ENCODE results near the gene KCNC3. TPM values are rescaled to one million over a fixed set of nuclear protein-coding genes. Genes with fewer than 3 reads are reported as not detected.

KCNC3 gene
- total and polyA plus RNA-seq, 10 of the 15 experiments (the other 5 are each of a cell fraction or from before 2014, with no cell fraction given), result 0.08 to 3.8 (median 0.44) TPM; not detected in 2

DNA sequence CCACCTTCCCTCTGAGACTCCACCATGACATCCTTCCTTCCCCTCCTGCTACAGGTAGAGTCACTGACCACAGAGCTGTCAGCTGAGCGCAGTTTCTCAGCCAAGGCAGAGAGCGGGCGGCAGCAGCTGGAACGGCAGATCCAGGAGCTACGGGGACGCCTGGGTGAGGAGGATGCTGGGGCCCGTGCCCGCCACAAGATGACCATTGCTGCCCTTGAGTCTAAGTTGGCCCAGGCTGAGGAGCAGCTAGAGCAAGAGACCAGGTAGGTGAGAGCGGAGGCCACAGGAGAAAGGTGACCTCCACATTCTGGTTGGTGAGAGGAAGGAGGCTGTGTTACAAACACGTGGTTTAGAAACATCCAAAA is 27.6 kb downstream of the KCNC3 start (continued):
- TF ChIP-seq, protein P1, sequence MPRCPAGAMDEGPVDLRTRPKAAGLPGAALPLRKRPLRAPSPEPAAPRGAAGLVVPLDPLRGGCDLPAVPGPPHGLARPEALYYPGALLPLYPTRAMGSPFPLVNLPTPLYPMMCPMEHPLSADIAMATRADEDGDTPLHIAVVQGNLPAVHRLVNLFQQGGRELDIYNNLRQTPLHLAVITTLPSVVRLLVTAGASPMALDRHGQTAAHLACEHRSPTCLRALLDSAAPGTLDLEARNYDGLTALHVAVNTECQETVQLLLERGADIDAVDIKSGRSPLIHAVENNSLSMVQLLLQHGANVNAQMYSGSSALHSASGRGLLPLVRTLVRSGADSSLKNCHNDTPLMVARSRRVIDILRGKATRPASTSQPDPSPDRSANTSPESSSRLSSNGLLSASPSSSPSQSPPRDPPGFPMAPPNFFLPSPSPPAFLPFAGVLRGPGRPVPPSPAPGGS (IDR thresholded peaks at IDR 0.05; ENCODE audit: borderline replicate concordance, insufficient read depth, low read depth, low read length, poor library complexity, severe bottlenecking), result no peak
- TF ChIP-seq KLF5 (IDR thresholded peaks at IDR 0.05; ENCODE audit: partially characterized antibody) (no peak), CHD2 (IDR thresholded peaks at IDR 0.05; ENCODE audit: borderline replicate concordance, low read depth, low read length) (no peak), ZSCAN29 (IDR thresholded peaks at IDR 0.05) (no peak), CBFB (IDR thresholded peaks at IDR 0.05; ENCODE audit: low read depth) (no peak), CBX3 (IDR thresholded peaks at IDR 0.05; ENCODE audit: borderline replicate concordance, low read depth) (no peak), YY1 (IDR thresholded peaks at IDR 0.05; ENCODE audit: low read depth, low read length) (no peak), DPF2 (IDR thresholded peaks at IDR 0.05) (no peak), BMI1 (IDR thresholded peaks at IDR 0.05; ENCODE audit: borderline replicate concordance) (no peak), LARP7 (IDR thresholded peaks at IDR 0.05) (no peak)
- TF ChIP-seq, protein P2, sequence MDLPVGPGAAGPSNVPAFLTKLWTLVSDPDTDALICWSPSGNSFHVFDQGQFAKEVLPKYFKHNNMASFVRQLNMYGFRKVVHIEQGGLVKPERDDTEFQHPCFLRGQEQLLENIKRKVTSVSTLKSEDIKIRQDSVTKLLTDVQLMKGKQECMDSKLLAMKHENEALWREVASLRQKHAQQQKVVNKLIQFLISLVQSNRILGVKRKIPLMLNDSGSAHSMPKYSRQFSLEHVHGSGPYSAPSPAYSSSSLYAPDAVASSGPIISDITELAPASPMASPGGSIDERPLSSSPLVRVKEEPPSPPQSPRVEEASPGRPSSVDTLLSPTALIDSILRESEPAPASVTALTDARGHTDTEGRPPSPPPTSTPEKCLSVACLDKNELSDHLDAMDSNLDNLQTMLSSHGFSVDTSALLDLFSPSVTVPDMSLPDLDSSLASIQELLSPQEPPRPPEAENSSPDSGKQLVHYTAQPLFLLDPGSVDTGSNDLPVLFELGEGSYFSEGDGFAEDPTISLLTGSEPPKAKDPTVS (IDR thresholded peaks at IDR 0.05; ENCODE audit: low read depth, low read length), result no peak
- TF ChIP-seq, protein P3, sequence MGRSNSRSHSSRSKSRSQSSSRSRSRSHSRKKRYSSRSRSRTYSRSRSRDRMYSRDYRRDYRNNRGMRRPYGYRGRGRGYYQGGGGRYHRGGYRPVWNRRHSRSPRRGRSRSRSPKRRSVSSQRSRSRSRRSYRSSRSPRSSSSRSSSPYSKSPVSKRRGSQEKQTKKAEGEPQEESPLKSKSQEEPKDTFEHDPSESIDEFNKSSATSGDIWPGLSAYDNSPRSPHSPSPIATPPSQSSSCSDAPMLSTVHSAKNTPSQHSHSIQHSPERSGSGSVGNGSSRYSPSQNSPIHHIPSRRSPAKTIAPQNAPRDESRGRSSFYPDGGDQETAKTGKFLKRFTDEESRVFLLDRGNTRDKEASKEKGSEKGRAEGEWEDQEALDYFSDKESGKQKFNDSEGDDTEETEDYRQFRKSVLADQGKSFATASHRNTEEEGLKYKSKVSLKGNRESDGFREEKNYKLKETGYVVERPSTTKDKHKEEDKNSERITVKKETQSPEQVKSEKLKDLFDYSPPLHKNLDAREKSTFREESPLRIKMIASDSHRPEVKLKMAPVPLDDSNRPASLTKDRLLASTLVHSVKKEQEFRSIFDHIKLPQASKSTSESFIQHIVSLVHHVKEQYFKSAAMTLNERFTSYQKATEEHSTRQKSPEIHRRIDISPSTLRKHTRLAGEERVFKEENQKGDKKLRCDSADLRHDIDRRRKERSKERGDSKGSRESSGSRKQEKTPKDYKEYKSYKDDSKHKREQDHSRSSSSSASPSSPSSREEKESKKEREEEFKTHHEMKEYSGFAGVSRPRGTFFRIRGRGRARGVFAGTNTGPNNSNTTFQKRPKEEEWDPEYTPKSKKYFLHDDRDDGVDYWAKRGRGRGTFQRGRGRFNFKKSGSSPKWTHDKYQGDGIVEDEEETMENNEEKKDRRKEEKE (IDR thresholded peaks at IDR 0.05), result no peak
